ENCODE data around the gene C20orf204.

C20orf204 gene

GRCh38 chr20:64056889-64057627, 21.1 kb downstream of the C20orf204 start:
- DNase-seq (ENCODE audit: low spot score): no peak

DNA sequence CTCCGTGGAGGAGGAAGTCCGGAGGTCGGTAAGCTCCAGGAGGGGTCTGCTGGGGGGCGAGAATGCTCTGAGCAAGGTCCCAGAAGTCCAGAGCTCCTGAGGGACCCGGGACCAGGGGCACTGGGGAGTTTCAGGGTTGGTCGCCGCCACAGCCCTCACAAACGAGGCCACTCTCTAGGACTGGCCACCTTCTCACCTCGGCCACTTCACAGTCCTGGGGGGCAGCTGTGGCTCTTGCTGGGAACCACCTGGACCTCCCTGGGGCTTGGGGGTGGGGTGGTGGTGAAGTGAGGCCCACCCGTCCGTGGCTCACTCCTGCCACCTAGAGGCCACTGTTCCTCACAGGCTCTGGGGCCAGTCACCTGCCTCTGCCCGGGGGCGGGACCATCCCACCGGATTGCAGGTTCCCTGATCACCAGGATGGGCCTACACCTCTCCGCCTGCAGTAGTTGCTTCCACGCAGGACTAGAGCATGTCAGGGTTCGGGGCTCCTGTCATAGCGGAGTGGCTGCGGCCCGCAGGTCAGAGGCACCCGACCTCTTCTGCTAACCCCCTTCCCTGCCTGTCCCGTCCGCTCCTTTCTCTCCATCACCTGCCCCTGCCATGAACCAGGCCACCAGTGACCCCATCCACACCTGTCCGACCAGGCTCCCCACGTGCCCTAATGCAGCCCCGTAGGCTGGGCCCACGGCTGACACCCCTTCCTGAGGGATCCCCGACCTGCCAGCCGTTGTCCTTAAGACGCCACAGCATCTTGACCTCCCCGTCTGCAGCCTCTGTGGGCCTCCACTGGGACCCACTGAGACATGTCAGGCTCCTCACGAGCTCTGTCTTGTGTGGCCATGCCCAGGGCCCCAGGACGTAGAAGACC, 21.9 kb downstream of the C20orf204 start:
- DNase-seq (ENCODE audit: low spot score): peak; percentile 81

GRCh38 chr20:64058536-64058935, 22.6 kb downstream of the C20orf204 start:
- DNase-seq (ENCODE audit: low spot score): no peak

DNA sequence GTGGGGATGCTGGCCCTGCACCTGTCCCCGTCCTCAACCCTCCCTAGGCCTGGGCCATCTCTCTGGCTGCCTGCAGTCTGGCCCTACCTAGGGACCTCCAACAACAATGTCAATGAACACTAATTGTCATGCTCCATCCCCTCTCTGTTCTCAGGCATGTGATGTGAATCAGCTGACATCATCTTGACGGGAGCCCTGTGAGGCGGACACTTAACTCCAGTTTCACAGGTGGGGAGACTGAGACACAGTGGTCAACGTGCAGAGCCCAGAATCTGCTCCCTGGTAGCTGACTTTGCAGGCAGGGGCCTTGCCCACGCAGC, 26.3 kb downstream of the C20orf204 start:
- no peak for DNase-seq (ENCODE audit: low spot score)

GRCh38 chr20:64062596-64063388, 26.8 kb downstream of the C20orf204 start, which contains the start of gene TCEA2:
Gene TCEA2 (plus strand): TSS chr20:64063198. CDS start chr20:64063313, 115 bp downstream.
- peak; percentile 89 for DNase-seq (ENCODE audit: low spot score)

DNA sequence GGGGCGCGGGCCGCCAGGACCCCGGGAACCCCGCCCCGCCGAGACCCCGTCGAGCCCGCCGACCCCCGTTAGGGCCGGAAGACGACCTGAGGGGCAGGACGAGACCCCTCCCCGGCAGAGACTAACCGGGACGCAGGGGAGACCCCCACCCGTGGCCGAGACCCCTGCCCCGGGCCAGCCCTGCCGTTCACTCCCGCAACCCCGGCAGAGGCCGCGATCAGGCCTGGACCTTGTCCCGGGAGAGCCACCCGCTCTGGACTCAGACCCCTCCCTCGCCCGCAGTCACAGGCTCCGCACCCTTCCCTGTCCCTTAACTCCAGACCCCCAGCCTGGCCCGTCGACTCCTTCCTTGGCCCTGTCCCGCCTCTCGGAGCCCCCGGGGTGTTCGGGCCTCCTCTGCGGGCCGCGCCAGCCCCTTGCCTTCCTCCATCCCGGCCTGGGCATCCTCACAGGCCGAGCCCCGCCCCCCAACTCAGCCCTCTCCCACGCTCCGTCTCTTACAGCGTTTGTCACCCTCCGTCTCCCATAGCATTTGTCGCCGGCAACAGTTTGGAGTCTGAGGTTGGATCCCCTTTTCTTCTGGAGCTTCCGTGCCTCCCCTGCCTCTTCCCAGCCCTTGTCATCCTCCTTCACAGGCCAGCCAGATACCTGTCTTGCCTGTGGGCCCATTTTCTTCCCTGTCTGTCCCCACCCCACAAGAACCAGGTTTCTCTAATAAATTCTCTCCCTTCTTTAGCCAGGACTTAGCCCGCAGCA, 27.6 kb downstream of the C20orf204 start:
- no peak for DNase-seq (ENCODE audit: low spot score)

- DNase-seq (ENCODE audit: low spot score): no peak
Measured at GRCh38 chr20:64064145-64064698, 28.2 kb downstream of the C20orf204 start.

DNA sequence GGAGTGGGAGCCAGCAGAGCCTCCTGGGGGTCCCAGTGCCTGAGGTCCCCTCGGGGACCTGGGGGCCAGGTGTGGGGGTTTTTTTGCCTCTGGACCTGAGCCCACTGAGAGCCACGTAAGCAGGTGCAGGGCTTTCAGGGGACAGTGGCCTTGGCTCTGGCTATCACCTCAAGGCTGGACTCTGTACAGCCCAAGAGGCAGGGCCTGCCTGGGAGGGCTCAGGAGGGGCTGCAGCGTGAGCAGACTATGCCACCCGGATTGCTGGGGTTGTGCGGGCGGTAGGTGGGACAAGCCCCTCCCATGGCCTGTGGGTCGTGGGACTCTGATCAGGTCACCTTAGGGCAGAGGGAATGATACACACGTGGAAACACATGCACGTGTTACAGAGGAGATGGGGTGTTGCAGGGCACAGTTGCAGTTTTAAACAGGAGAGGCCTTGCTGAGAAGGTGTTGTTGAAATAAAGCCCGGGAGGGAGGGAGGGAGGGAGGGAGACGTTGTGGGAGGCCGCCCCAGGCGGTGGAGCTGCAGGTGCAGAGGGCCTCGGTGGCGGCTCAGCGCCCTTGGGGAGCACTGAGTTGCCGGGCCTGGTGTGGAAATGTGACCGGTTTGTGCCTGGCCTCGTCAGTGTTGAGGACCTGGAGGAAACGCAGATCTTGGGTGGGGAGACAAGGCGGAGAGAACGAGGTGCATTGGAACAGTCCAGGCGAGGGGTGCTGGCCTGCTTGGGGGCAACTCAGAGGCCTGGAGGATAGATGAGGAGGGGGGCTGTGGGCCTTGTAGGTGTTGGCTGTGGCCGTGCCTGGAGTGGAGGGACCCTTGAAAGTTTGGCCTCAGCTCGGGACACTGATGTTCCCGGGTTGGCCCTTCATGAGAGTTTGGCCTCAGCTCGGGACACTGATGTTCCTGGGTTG, 29.3 kb downstream of the C20orf204 start:
- no peak for DNase-seq (ENCODE audit: low spot score)

DNA sequence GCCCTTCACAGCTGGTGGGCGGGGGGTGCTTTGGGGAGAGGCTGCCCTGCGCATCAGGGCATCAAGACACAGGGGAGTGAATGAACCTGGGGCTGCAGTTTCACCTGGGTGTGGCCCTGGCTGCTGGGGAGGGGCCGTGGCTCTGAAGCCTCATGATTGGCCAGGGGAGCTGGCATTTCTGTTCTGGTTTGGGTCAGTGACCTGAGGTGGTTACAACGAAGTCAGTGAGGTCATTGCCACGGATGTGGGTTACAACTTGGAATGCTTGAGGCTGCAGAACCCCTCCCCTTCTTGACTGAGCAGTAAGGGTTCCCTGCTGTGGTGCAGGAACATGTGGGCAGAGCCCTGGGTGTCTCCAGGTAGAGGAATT, 30.0 kb downstream of the C20orf204 start:
- DNase-seq (ENCODE audit: low spot score): no peak

- no peak for DNase-seq (ENCODE audit: low spot score)
Measured at GRCh38 chr20:64067005-64067632, 31.1 kb downstream of the C20orf204 start.

GRCh38 chr20:64067733-64068307, 31.8 kb downstream of the C20orf204 start:
- DNase-seq (ENCODE audit: low spot score): no peak

GRCh38 chr20:64068386-64069208, 32.6 kb downstream of the C20orf204 start:
- DNase-seq (ENCODE audit: low spot score): no peak

GRCh38 chr20:64069209-64069613, 33.2 kb downstream of the C20orf204 start:
- no peak for DNase-seq (ENCODE audit: low spot score)

DNA sequence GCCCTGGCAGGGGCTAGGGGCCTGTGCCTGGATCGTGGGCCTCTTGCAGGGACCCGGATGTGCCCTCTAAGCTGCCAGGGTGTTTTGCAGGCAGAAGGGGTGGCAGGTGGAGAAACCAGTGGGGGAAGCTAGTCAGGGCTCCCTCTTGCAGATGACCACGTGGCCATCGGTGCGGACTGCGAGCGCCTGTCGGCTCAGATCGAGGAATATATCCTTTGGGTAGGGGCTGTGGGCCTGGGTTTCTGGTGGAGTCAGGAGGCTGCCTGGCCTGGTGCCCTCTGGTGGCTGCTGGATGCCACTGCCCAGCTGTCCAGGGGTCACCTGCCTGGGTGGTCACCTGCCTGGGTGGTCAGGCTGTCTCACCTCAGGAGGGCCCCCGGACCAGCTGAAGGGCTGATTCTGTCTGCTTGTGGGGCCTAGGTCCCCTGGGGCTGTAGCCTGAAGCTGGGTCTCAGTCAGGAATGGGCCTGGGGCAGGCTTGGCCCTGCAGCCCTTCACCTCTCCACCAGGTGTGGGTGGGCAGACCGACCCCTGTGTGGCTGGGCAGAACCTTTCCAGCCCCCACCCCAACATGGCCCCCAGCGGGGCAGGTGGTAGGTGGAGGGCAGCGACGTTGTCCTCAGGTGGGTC, 33.7 kb downstream of the C20orf204 start:
- DNase-seq (ENCODE audit: low spot score): no peak

- no peak for DNase-seq (ENCODE audit: low spot score)
Measured at GRCh38 chr20:64070244-64070993, 34.4 kb downstream of the C20orf204 start.

GRCh38 chr20:64071341-64072332, 35.7 kb downstream of the C20orf204 start:
- no peak for DNase-seq (ENCODE audit: low spot score)

All from kidney capillary endothelial cell (primary cell).